Testis (tissue), 2 donors: ENCODE results near the gene ZNF423.

Source experiments
- POLR2A ChIP-seq: fragments of 450-650 bp; IDR thresholded peaks from one replicate; pipeline ENCODE4 v1.6.1; 2017; ENCODE audit warnings: antibody characterized with exemption, mild to moderate bottlenecking, moderate library complexity
- TF ChIP-seq, protein P1 (sequence below), 3 experiments: fragments of 450-650 bp in 2 of 3; fragments of 200-600 bp in 1 of 3; sonication (generic) in 1 of 3; IDR thresholded peaks; one replicate each; pipeline ENCODE4 v1.5.1; 2016 to 2019; ENCODE audit warnings: antibody characterized with exemption in 3 of 3, mild to moderate bottlenecking in 2 of 3, moderate library complexity in 1 of 3

DNA sequence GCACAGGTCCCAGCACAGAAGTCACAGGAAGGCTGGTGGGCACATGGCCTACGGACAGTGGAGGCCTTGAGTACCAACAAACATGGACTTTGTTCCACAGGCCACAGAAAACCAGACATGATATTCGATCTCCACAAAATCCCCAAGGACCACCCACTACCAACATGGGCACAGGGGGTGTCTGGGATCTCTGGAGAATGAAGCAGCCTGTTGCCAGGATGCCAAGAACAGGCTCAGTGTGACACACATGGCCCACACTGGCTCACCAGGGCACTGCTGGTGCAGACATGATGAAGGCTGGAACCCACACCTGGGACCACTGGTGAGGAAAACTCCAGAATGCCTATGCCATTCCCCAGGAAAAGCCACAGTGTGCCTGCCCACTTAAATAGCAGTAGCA lies 362.1 kb downstream of the ZNF423 start:
- TF ChIP-seq, protein P1, sequence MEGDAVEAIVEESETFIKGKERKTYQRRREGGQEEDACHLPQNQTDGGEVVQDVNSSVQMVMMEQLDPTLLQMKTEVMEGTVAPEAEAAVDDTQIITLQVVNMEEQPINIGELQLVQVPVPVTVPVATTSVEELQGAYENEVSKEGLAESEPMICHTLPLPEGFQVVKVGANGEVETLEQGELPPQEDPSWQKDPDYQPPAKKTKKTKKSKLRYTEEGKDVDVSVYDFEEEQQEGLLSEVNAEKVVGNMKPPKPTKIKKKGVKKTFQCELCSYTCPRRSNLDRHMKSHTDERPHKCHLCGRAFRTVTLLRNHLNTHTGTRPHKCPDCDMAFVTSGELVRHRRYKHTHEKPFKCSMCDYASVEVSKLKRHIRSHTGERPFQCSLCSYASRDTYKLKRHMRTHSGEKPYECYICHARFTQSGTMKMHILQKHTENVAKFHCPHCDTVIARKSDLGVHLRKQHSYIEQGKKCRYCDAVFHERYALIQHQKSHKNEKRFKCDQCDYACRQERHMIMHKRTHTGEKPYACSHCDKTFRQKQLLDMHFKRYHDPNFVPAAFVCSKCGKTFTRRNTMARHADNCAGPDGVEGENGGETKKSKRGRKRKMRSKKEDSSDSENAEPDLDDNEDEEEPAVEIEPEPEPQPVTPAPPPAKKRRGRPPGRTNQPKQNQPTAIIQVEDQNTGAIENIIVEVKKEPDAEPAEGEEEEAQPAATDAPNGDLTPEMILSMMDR (IDR thresholded peaks at IDR 0.05): no peak
- TF ChIP-seq POLR2A: no peak
